ENCODE measurements around the gene MAPKAPK3. TPM values are rescaled to one million over a fixed set of nuclear protein-coding genes. Genes with fewer than 3 reads are reported as not detected.

MAPKAPK3 gene
- total and polyA plus RNA-seq, 9 donors: 15.8 to 44.7 (median 29.3) TPM

- Histone ChIP-seq H3K9me3 (no peaks in the 10 kb centered on the region), H3K27me3 (no peaks in the 10 kb centered on the region), H3K4me1 (ENCODE audit: insufficient read depth) (peaks cover 4% of the 10 kb centered on the region), H3K36me3 (no peaks in the 10 kb centered on the region), H3K4me3 (no peak overlapping the region), H3K27ac (no peak overlapping the region)
- intact Hi-C loops (cut with DNase I): no loop called here
- WGBS, 3 donors: 79 to 87% (median 86%) methylated on average over 3 of the region's 3 CpGs
- TF ChIP-seq CTCF (IDR thresholded peaks at IDR 0.05) (no peak), EP300 (IDR thresholded peaks at IDR 0.05) (no peak), POLR2A (IDR thresholded peaks at IDR 0.05) (no peak)
- no peak for DNase-seq
Measured at GRCh38 chr3:50672656-50673055, 55.7 kb downstream of the MAPKAPK3 start.

- no peak for TF ChIP-seq EP300 (IDR thresholded peaks at IDR 0.05)
- TF ChIP-seq CTCF (IDR thresholded peaks at IDR 0.05): no peak
- TF ChIP-seq POLR2A (IDR thresholded peaks at IDR 0.05): no peak
- intact Hi-C loops (cut with DNase I): no loop called here
- Histone ChIP-seq H3K27me3 (no peaks in the 10 kb centered on the region), H3K36me3 (no peaks in the 10 kb centered on the region), H3K9me3 (no peaks in the 10 kb centered on the region), H3K4me1 (ENCODE audit: insufficient read depth) (peaks cover 4% of the 10 kb centered on the region), H3K27ac (no peak overlapping the region), H3K4me3 (no peak overlapping the region)
- DNase-seq: no peak
- WGBS, 3 donors: 19 to 43% (median 36%) methylated on average over 3 of the region's 3 CpGs
Measured at GRCh38 chr3:50673931-50674330, 57.0 kb downstream of the MAPKAPK3 start.

GRCh38 chr3:50674349-50675178 is 57.6 kb downstream of the MAPKAPK3 start, which contains the start of gene DOCK3:
Gene DOCK3 (plus strand): TSS chr3:50674927. CDS start chr3:50675264, 337 bp downstream.
- no peaks in the 10 kb centered on the region for H3K9me3 ChIP-seq
- no peaks in the 10 kb centered on the region for H3K36me3 ChIP-seq
- peaks cover 4% of the 10 kb centered on the region for H3K4me1 ChIP-seq (ENCODE audit: insufficient read depth)
- intact Hi-C loops (cut with DNase I): no loop called here
- WGBS, 3 donors: 2 to 4% (median 4%) methylated on average over 65 to 89 of the region's 89 CpGs
- DNase-seq: peak; percentile 50 to 76 (median 58)
- no peaks in the 10 kb centered on the region for H3K27me3 ChIP-seq
- H3K4me3 ChIP-seq: peak within 1 kb of the TSS; percentile 31
- no peak within 1 kb of the TSS for H3K27ac ChIP-seq
- no peak for TF ChIP-seq POLR2A (IDR thresholded peaks at IDR 0.05)
- TF ChIP-seq EP300 (IDR thresholded peaks at IDR 0.05): no peak
- TF ChIP-seq CTCF (IDR thresholded peaks at IDR 0.05): no peak

- no peaks in the 10 kb centered on the region for H3K27me3 ChIP-seq
- DNase-seq: peak in 3 of 5 donors; percentile 31 to 42 (median 37)
- peak overlapping the region; percentile 31 for H3K4me3 ChIP-seq
- no peaks in the 10 kb centered on the region for H3K36me3 ChIP-seq
- intact Hi-C loops (cut with DNase I): no loop called here
- 2 to 7% (median 2%) methylated on average over 17 to 65 of the region's 65 CpGs for WGBS, 3 donors
- peaks cover 4% of the 10 kb centered on the region for H3K4me1 ChIP-seq (ENCODE audit: insufficient read depth)
- H3K27ac ChIP-seq: no peak overlapping the region
- TF ChIP-seq CTCF (IDR thresholded peaks at IDR 0.05): no peak
- TF ChIP-seq POLR2A (IDR thresholded peaks at IDR 0.05): no peak
- H3K9me3 ChIP-seq: no peaks in the 10 kb centered on the region
Measured at GRCh38 chr3:50675179-50676030, 58.5 kb downstream of the MAPKAPK3 start.

All from ovary (tissue), 9 donors.